A549 (cell line): Measurements from ENCODE around the gene RNF145. TPM values are rescaled to one million over a fixed set of nuclear protein-coding genes. Genes with fewer than 3 reads are reported as not detected.

Experiments
- ATAC-seq, 2 experiments: fragments of 200-7000 bp in 1 of 2; fragments of >200 bp in 1 of 2; cut with Nextera tagmentation in 1 of 2; cut with Tn5 transposase in 1 of 2; 3 replicates each; pipeline versions ENCODE4 v1.8.0 to v1.9.1; 2018 to 2020; ENCODE audit warnings: mild to moderate bottlenecking in 1 of 2, moderate library complexity in 1 of 2
- CTCF ChIA-PET: fragments of 300-600 bp; sonication (Branson Sonifier 250); formaldehyde crosslinking; extraction: SDS; loops from one replicate; lab custom pipeline; 2021; ENCODE audit warnings: antibody characterized with exemption, inconsistent platforms; lab: Yijun Ruan, JAX
- POLR2A ChIA-PET: fragments of 350-600 bp; formaldehyde crosslinking; extraction: SDS; loops from one replicate; lab custom pipeline; 2021; ENCODE audit warnings: antibody characterized with exemption, inconsistent platforms; lab: Yijun Ruan, JAX
- DNase-seq, 2 experiments: peaks; one replicate each; pipeline versions ENCODE4 v3.0.0 to v3.0.0-alpha.2; 2011 to 2016; ENCODE audit warnings: low read depth in 1 of 2, low spot score in 1 of 2
- FAIRE-seq: peaks from 2 replicates; lab custom pipeline; 2011; peaks lifted over from hg19 to GRCh38; lab: Jason Lieb, UNC
- H3K27ac ChIP-seq, 2 experiments: fragments of >200 bp; sonication (Bioruptor Twin); formaldehyde crosslinking; 3 replicates each; pipeline ENCODE4 v1.5.1; 2016 to 2017
- H3K4me1 ChIP-seq: fragments of >200 bp; sonication (Bioruptor Twin); formaldehyde crosslinking; 3 replicates; pipeline ENCODE4 v1.6.1; 2016
- H3K4me2 ChIP-seq: fragments of >200 bp; sonication (Bioruptor Twin); formaldehyde crosslinking; 3 replicates; pipeline ENCODE4 v1.6.1; 2016
- H3K4me3 ChIP-seq: fragments of >200 bp; sonication (Bioruptor Twin); formaldehyde crosslinking; 3 replicates; pipeline ENCODE4 v1.5.1; 2016
- H3K9me3 ChIP-seq: fragments of >200 bp; sonication (Bioruptor Twin); formaldehyde crosslinking; 3 replicates; pipeline ENCODE4 v1.6.1; 2016
- CBX8 ChIP-seq: fragments of 200-600 bp; sonication (generic); IDR thresholded peaks from 2 replicates; pipeline ENCODE4 v1.6.1; 2016
- CEBPB ChIP-seq, 2 experiments: fragments of >200 bp in 1 of 2; sonication (Bioruptor Twin) in 1 of 2; formaldehyde crosslinking in 1 of 2; IDR thresholded peaks; 2 replicates each; pipeline ENCODE4 v1.6.1; 2012 to 2016
- CHD4 ChIP-seq: fragments of 200-600 bp; sonication (generic); IDR thresholded peaks from 2 replicates; pipeline ENCODE4 v1.6.1; 2016; ENCODE audit warnings: antibody characterized with exemption, mild to moderate bottlenecking, borderline replicate concordance
- EHF ChIP-seq: fragments of 250-450 bp; sonication (Bioruptor Pico); IDR thresholded peaks from 2 replicates; pipeline ENCODE4 v1.5.0; 2020; ENCODE audit warnings: mild to moderate bottlenecking
- ESRRA ChIP-seq: fragments of 150-350 bp; IDR thresholded peaks from 2 replicates; pipeline ENCODE4 v1.6.1; 2014; ENCODE audit warnings: mild to moderate bottlenecking, low read length, borderline replicate concordance
- FOSL2 ChIP-seq, 2 experiments: fragments of 450-650 bp in 1 of 2; fragments of >200 bp in 1 of 2; sonication (Bioruptor Twin) in 1 of 2; formaldehyde crosslinking; IDR thresholded peaks; 2 replicates each; pipeline versions ENCODE4 v1.5.0 to v1.6.1; 2016 to 2020; ENCODE audit warnings: mild to moderate bottlenecking in 1 of 2, moderate library complexity in 1 of 2
- GATA3 ChIP-seq: IDR thresholded peaks from 2 replicates; pipeline ENCODE4 v1.6.1; 2012; ENCODE audit warnings: borderline replicate concordance
- HDAC2 ChIP-seq: fragments of 200-600 bp; sonication (generic); IDR thresholded peaks from 2 replicates; pipeline ENCODE4 v1.6.1; 2016
- HEYL ChIP-seq: fragments of 250-450 bp; sonication (Bioruptor Pico); IDR thresholded peaks from 2 replicates; pipeline ENCODE4 v1.8.0; 2021; ENCODE audit warnings: mild to moderate bottlenecking, moderate library complexity
- HOXA7 ChIP-seq: fragments of 250-450 bp; sonication (Bioruptor Pico); IDR thresholded peaks from 2 replicates; pipeline ENCODE4 v1.5.0; 2020; ENCODE audit warnings: mild to moderate bottlenecking, moderate library complexity
- HOXB13 ChIP-seq: fragments of 250-450 bp; sonication (Bioruptor Pico); IDR thresholded peaks from 2 replicates; pipeline ENCODE4 v1.5.0; 2020; ENCODE audit warnings: low read depth, mild to moderate bottlenecking, moderate library complexity
- JUN ChIP-seq, 2 experiments: fragments of >200 bp; sonication (Bioruptor Twin); formaldehyde crosslinking; IDR thresholded peaks; 2 replicates in 1 of 2; 3 replicates in 1 of 2; pipeline ENCODE4 v1.6.1; 2016 to 2017
- JUNB ChIP-seq: fragments of >200 bp; sonication (Bioruptor Twin); formaldehyde crosslinking; IDR thresholded peaks from 2 replicates; pipeline ENCODE4 v1.6.1; 2016
- MAFK ChIP-seq: fragments of 450-650 bp; IDR thresholded peaks from 2 replicates; pipeline ENCODE4 v1.6.1; 2014; ENCODE audit not compliant: partially characterized antibody
- MYC ChIP-seq: IDR thresholded peaks from 2 replicates; pipeline ENCODE4 v1.6.1; 2012; ENCODE audit warnings: mild to moderate bottlenecking, inconsistent platforms, low read length, improper control_type of control experiment, borderline replicate concordance
- NPAS2 ChIP-seq: fragments of 250-450 bp; sonication (Bioruptor Pico); IDR thresholded peaks from 2 replicates; pipeline ENCODE4 v1.8.0; 2022; ENCODE audit warnings: mild to moderate bottlenecking, moderate library complexity, borderline replicate concordance
- POLR2AphosphoS2 ChIP-seq: conservative IDR thresholded peaks from 2 replicates; pipeline ENCODE4 v1.6.1; 2012; ENCODE audit warnings: low read length, improper control_type of control experiment, inconsistent platforms
- SMC3 ChIP-seq: fragments of >200 bp; sonication (Bioruptor Twin); formaldehyde crosslinking; IDR thresholded peaks from 3 replicates; pipeline ENCODE4 v1.6.1; 2018; ENCODE audit warnings: inconsistent platforms
- TFCP2L1 ChIP-seq: fragments of 250-450 bp; sonication (Bioruptor Pico); IDR thresholded peaks from 2 replicates; pipeline ENCODE4 v1.5.0; 2021; ENCODE audit warnings: mild to moderate bottlenecking
- ZNF302 ChIP-seq: fragments of 250-450 bp; sonication (Bioruptor Pico); IDR thresholded peaks from 2 replicates; pipeline ENCODE4 v1.9.0; 2021; ENCODE audit warnings: inconsistent platforms, mild to moderate bottlenecking, moderate library complexity
- WGBS: methylation state at CpG from one replicate; pipeline ENCODE4 v1.1.6; 2017; ENCODE audit errors: missing lambda C conversion rate; 5-methylcytosine and 5-hydroxymethylcytosine counted together
- polyA plus RNA-seq, 4 experiments: library from polyadenylated mRNA; depleted of rRNA in 3 of 4; stranded (reverse); fragments of >200 nt; fragmentation: RNase III in 1 of 4; extraction: RNeasy Plus Mini Kit Qiagen cat#74134 plus additional on column Dnase treatment in 1 of 4; gene quantifications; 2 replicates in 3 of 4; 3 replicates in 1 of 4; pipeline ENCODE4 v1.2.3, GENCODE V29; 2011 to 2017
- TF ChIP-seq, protein P1 (sequence below): fragments of >200 bp; sonication (Bioruptor Twin); formaldehyde crosslinking; IDR thresholded peaks from 3 replicates; pipeline ENCODE4 v1.5.1; 2016
- TF ChIP-seq, protein P2 (sequence below): IDR thresholded peaks from 2 replicates; pipeline ENCODE4 v1.6.1; 2012
- TF ChIP-seq, protein P3 (sequence below): fragments of 250-450 bp; sonication (Bioruptor Pico); IDR thresholded peaks from 2 replicates; pipeline ENCODE4 v1.5.0; 2020; ENCODE audit warnings: low read depth, mild to moderate bottlenecking, moderate library complexity
- TF ChIP-seq, protein P4 (sequence below): IDR thresholded peaks from 2 replicates; pipeline ENCODE4 v1.6.1; 2012; ENCODE audit warnings: low read depth, borderline replicate concordance
- TF ChIP-seq, protein P5 (sequence below): fragments of 250-450 bp; sonication (Bioruptor Pico); IDR thresholded peaks from 2 replicates; pipeline ENCODE4 v1.5.0; 2021; ENCODE audit warnings: mild to moderate bottlenecking, moderate library complexity, borderline replicate concordance
- TF ChIP-seq, protein P6 (sequence below): fragments of 200-600 bp; sonication (generic); IDR thresholded peaks from 2 replicates; pipeline ENCODE4 v1.6.1; 2016; ENCODE audit warnings: antibody characterized with exemption, mild to moderate bottlenecking, moderate library complexity

Gene RNF145
- polyA plus RNA-seq, 2 of the 4 experiments (the other 2 are of a cell fraction), result 122 to 146 TPM

DNA sequence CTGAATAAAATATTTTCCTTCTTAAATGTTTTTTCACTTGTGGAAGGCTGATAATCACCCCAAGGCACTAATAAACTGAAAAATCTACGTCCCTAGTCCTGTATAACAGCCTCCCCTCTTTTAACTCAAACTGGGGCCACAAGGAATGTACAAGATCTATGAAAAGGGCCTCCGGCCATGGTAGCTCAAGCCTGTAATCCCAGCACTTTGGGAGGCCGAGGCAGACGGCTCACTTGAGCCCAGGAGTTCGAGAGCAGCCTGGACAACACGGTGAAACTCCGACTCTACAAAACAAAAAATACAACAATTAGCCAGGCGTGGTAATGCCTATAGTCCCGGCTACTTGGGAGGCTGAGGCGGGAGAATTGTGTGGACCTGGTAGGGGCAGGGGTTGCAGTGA is 23.6 kb downstream of the RNF145 start:
- Histone ChIP-seq H3K27ac (peak overlapping the region; percentile 91 to 94), H3K4me1 (peaks cover 98% of the 10 kb centered on the region), H3K4me3 (0 out of 3 replicates have a peak overlapping the region, but pooled peaks have one; percentile 2), H3K4me2 (peak overlapping the region; percentile 79), H3K9me3 (no peaks in the 10 kb centered on the region)
- ATAC-seq (peak in 1 of 2 experiments; percentile 28; a peak in 3 of 6 replicates), FAIRE-seq (no peak), DNase-seq (no peak)
- 30% methylated on average over 10 of the region's 10 CpGs for WGBS
- ChIA-PET CTCF (interaction anchor here (0.6 to 1.3 kb wide), 6 partner anchors 16 to 88 kb away, joined by 3 to 6 read pairs (median 3); no protein-coding TSS in a partner anchor), POLR2A (interaction anchor here (1.0 to 2.3 kb wide), 3 partner anchors 11 to 22 kb away, joined by 3 to 10 read pairs (median 6); no protein-coding TSS in a partner anchor)
- peak; percentile 40; the same call in 1 of the 2 replicates for TF ChIP-seq EHF
- peak; percentile 59; the same call in 1 of the 2 replicates for TF ChIP-seq HOXB13 (CRISPR knock-in tag)
- TF ChIP-seq TFCP2L1 (CRISPR knock-in tag), result no peak
- TF ChIP-seq HEYL (CRISPR knock-in tag), result no peak

DNA sequence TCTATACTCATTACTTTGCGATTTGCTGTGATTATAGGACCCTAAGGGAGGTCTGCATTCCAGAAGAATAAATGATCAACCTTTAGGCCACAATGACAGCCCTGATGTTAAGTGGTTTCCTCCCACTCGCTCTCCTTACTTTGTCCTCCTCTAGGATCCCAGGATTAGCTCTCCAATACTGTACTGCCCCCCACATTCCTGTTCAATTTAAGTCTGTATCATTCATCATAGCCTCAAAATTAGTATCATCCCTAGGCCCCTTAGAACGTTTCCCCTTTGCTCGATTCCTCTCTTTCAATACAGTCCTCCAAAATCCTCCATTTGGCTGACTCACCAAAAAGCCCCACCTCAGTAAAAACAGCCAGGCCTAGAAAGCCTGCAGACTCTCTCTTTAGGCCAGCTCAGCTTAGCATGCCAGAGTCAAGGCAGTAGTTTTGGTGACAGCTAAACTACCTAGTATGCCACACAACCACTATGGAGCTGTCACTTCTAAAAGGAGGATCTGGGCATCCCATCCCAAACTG is 24.4 kb downstream of the RNF145 start:
- DNase-seq (peak in 1 of 2 experiments; percentile 65), ATAC-seq (peak; percentile 72 to 74), FAIRE-seq (peak; percentile 70)
- peaks cover 98% of the 10 kb centered on the region for H3K4me1 ChIP-seq
- H3K27ac ChIP-seq, result peak overlapping the region; percentile 91 to 94
- H3K4me3 ChIP-seq, result no peak overlapping the region
- ChIA-PET CTCF (interaction anchor here (1.1 to 1.3 kb wide), 2 partner anchors 17 to 59 kb away, joined by 3 read pairs; no protein-coding TSS in a partner anchor), POLR2A (interaction anchor here (1.0 to 2.3 kb wide), 3 partner anchors 12 to 23 kb away, joined by 3 to 10 read pairs (median 6); no protein-coding TSS in a partner anchor)
- H3K9me3 ChIP-seq, result no peaks in the 10 kb centered on the region
- WGBS, result 2% methylated on average over 4 of the region's 4 CpGs
- H3K4me2 ChIP-seq, result peak overlapping the region; percentile 79
- no peak for TF ChIP-seq FOSL2 (IDR thresholded peaks at IDR 0.05)
- peak; percentile 57; the same call in 1 of the 2 replicates for TF ChIP-seq FOSL2 (CRISPR knock-in tag; IDR thresholded peaks at IDR 0.05)
- TF ChIP-seq GATA3, result peak; percentile 46; the same call in 1 of the 2 replicates
- TF ChIP-seq HOXB13 (CRISPR knock-in tag), result peak; percentile 92
- TF ChIP-seq CBX8, result no peak
- TF ChIP-seq, protein P1, sequence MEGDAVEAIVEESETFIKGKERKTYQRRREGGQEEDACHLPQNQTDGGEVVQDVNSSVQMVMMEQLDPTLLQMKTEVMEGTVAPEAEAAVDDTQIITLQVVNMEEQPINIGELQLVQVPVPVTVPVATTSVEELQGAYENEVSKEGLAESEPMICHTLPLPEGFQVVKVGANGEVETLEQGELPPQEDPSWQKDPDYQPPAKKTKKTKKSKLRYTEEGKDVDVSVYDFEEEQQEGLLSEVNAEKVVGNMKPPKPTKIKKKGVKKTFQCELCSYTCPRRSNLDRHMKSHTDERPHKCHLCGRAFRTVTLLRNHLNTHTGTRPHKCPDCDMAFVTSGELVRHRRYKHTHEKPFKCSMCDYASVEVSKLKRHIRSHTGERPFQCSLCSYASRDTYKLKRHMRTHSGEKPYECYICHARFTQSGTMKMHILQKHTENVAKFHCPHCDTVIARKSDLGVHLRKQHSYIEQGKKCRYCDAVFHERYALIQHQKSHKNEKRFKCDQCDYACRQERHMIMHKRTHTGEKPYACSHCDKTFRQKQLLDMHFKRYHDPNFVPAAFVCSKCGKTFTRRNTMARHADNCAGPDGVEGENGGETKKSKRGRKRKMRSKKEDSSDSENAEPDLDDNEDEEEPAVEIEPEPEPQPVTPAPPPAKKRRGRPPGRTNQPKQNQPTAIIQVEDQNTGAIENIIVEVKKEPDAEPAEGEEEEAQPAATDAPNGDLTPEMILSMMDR, result no peak
- peak in 1 of 2 experiments; percentile 31; a peak in 1 of 4 replicates for TF ChIP-seq CEBPB (IDR thresholded peaks at IDR 0.05)
- TF ChIP-seq CHD4, result no peak
- peak; percentile 19; the same call in 1 of the 2 replicates for TF ChIP-seq EHF
- TF ChIP-seq, protein P2, sequence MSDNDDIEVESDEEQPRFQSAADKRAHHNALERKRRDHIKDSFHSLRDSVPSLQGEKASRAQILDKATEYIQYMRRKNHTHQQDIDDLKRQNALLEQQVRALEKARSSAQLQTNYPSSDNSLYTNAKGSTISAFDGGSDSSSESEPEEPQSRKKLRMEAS, result peak; percentile 17; the same call in 1 of the 2 replicates
- TF ChIP-seq, protein P3, sequence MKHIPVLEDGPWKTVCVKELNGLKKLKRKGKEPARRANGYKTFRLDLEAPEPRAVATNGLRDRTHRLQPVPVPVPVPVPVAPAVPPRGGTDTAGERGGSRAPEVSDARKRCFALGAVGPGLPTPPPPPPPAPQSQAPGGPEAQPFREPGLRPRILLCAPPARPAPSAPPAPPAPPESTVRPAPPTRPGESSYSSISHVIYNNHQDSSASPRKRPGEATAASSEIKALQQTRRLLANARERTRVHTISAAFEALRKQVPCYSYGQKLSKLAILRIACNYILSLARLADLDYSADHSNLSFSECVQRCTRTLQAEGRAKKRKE (CRISPR knock-in tag), result peak; percentile 76; the same call in 1 of the 2 replicates
- TF ChIP-seq MAFK, result peak; percentile 96
- TF ChIP-seq, protein P4, sequence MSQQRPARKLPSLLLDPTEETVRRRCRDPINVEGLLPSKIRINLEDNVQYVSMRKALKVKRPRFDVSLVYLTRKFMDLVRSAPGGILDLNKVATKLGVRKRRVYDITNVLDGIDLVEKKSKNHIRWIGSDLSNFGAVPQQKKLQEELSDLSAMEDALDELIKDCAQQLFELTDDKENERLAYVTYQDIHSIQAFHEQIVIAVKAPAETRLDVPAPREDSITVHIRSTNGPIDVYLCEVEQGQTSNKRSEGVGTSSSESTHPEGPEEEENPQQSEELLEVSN, result no peak
- TF ChIP-seq NPAS2 (CRISPR knock-in tag), result no peak
- TF ChIP-seq JUNB, result peak; percentile 36
- TF ChIP-seq POLR2AphosphoS2, result no peak
- no peak for TF ChIP-seq ESRRA
- no peak for TF ChIP-seq HDAC2
- peak in 1 of 2 experiments; percentile 65; a peak in 3 of 5 replicates for TF ChIP-seq JUN (IDR thresholded peaks at IDR 0.05)
- no peak for TF ChIP-seq ZNF302 (CRISPR knock-in tag)
- 0 out of 2 replicates have a peak, but pooled peaks have one; percentile 16 for TF ChIP-seq HEYL (CRISPR knock-in tag)
- TF ChIP-seq MYC, result no peak
- peak; percentile 64; the same call in 1 of the 2 replicates for TF ChIP-seq HOXA7 (CRISPR knock-in tag)
- TF ChIP-seq, protein P5, sequence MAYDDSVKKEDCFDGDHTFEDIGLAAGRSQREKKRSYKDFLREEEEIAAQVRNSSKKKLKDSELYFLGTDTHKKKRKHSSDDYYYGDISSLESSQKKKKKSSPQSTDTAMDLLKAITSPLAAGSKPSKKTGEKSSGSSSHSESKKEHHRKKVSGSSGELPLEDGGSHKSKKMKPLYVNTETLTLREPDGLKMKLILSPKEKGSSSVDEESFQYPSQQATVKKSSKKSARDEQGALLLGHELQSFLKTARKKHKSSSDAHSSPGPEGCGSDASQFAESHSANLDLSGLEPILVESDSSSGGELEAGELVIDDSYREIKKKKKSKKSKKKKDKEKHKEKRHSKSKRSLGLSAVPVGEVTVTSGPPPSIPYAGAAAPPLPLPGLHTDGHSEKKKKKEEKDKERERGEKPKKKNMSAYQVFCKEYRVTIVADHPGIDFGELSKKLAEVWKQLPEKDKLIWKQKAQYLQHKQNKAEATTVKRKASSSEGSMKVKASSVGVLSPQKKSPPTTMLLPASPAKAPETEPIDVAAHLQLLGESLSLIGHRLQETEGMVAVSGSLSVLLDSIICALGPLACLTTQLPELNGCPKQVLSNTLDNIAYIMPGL, result no peak
- no peak for TF ChIP-seq SMC3
- TF ChIP-seq, protein P6, sequence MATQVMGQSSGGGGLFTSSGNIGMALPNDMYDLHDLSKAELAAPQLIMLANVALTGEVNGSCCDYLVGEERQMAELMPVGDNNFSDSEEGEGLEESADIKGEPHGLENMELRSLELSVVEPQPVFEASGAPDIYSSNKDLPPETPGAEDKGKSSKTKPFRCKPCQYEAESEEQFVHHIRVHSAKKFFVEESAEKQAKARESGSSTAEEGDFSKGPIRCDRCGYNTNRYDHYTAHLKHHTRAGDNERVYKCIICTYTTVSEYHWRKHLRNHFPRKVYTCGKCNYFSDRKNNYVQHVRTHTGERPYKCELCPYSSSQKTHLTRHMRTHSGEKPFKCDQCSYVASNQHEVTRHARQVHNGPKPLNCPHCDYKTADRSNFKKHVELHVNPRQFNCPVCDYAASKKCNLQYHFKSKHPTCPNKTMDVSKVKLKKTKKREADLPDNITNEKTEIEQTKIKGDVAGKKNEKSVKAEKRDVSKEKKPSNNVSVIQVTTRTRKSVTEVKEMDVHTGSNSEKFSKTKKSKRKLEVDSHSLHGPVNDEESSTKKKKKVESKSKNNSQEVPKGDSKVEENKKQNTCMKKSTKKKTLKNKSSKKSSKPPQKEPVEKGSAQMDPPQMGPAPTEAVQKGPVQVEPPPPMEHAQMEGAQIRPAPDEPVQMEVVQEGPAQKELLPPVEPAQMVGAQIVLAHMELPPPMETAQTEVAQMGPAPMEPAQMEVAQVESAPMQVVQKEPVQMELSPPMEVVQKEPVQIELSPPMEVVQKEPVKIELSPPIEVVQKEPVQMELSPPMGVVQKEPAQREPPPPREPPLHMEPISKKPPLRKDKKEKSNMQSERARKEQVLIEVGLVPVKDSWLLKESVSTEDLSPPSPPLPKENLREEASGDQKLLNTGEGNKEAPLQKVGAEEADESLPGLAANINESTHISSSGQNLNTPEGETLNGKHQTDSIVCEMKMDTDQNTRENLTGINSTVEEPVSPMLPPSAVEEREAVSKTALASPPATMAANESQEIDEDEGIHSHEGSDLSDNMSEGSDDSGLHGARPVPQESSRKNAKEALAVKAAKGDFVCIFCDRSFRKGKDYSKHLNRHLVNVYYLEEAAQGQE, result no peak
